ENCODE results near the gene TKTL2. TPM values are rescaled to one million over a fixed set of nuclear protein-coding genes. Genes with fewer than 3 reads are reported as not detected.

Gene TKTL2
- total RNA-seq = not detected
- not detected for polyA plus RNA-seq

- H3K27ac Mint-ChIP-seq = no peak within 1 kb of the TSS
- Histone ChIP-seq H3K27me3 (ENCODE audit: insufficient read depth, low read length, poor library complexity, severe bottlenecking) (no peaks in the 10 kb centered on the region), H3K9me3 (ENCODE audit: low read length) (no peaks in the 10 kb centered on the region), H3K27ac (ENCODE audit: low read depth, low read length) (no peak within 1 kb of the TSS), H3K4me3 (ENCODE audit: low read length) (no peak within 1 kb of the TSS), H3K4me1 (ENCODE audit: insufficient read depth, low read length) (no peaks in the 10 kb centered on the region), H3K36me3 (ENCODE audit: insufficient read depth, low read length) (no peaks in the 10 kb centered on the region)
- no peak within 1 kb of the TSS for H3K4me3 Mint-ChIP-seq
- H3K36me3 Mint-ChIP-seq = no peaks in the 10 kb centered on the region
- DNase-seq = no peak
- no peaks in the 10 kb centered on the region for H3K4me1 Mint-ChIP-seq
- ChIA-PET CTCF (no interaction called here), POLR2A (no interaction called here)
- no peaks in the 10 kb centered on the region for H3K9me3 Mint-ChIP-seq
- H3K27me3 Mint-ChIP-seq = peaks cover 0 to 22% of the 10 kb centered on the region in 2 donors
Measured at GRCh38 chr4:163473576-163473975, at the start of gene TKTL2. Gene TKTL2, minus strand, starts transcription at chr4:163473754. Its CDS starts 20 bp downstream, at chr4:163473734.

DNA sequence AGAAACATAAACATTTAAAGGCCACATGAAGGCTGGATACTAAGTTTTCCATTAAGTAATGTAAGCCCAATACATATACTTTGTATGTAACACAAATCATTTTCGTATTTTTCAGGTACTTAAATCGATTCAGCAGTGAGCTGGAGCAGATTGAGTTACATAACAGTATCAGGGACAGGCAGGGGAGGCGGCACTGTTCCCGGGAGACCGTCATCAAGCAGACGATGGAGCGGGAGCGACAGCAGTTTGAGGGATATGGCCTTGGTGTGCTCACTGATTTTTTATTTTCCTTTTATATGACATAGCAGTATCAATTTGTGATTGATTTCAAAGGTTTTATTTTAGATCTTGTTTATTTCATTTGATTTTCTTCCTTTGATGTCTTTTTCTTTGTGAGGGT, 41.6 kb upstream of the TKTL2 start:
- Mint-ChIP-seq H3K36me3 (peaks cover 21 to 76% (median 36%) of the 10 kb centered on the region in 3 donors), H3K4me1 (peaks cover 0 to 1% (median 0%) of the 10 kb centered on the region in 3 donors), H3K4me3 (no peak overlapping the region), H3K9me3 (no peaks in the 10 kb centered on the region), H3K27me3 (no peaks in the 10 kb centered on the region), H3K27ac (peak overlapping the region in 2 of 8 donors; percentile 74 to 76)
- Histone ChIP-seq H3K4me3 (ENCODE audit: low read length) (no peak overlapping the region), H3K36me3 (ENCODE audit: insufficient read depth, low read length) (peaks cover 35% of the 10 kb centered on the region), H3K4me1 (ENCODE audit: insufficient read depth, low read length) (no peaks in the 10 kb centered on the region), H3K9me3 (ENCODE audit: low read length) (no peaks in the 10 kb centered on the region), H3K27ac (ENCODE audit: low read depth, low read length) (no peak overlapping the region), H3K27me3 (ENCODE audit: insufficient read depth, low read length, poor library complexity, severe bottlenecking) (no peaks in the 10 kb centered on the region)
- no peak for DNase-seq
- CTCF ChIA-PET = no interaction called here
- POLR2A ChIA-PET = no interaction called here

DNA sequence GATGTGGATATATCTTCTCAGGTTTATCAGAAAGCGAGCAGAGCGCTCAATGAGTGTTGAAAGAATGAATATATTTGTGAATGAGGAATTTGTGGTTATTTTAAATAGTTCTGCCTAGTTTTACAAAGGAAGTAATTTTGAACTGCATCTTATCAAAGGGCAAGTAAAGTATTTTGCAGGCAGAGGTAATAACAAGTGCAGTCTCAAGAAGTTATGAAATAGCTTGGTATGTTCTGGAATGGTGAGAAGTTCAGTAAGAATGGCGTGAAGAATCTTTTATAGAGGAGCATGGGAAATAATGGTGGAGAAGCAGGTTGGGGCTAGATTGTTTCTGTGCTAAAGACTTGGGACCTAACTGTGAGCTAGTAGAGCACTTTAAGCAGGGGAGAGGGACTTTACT, 31.8 kb upstream of the TKTL2 start:
- Mint-ChIP-seq H3K27me3 (no peaks in the 10 kb centered on the region), H3K27ac (peak overlapping the region in 1 of 8 donors; percentile 8), H3K36me3 (peaks cover 0 to 27% (median 4%) of the 10 kb centered on the region in 3 donors), H3K9me3 (no peaks in the 10 kb centered on the region), H3K4me1 (peaks cover 34 to 52% (median 43%) of the 10 kb centered on the region in 3 donors), H3K4me3 (no peak overlapping the region)
- Histone ChIP-seq H3K36me3 (ENCODE audit: insufficient read depth, low read length) (no peaks in the 10 kb centered on the region), H3K9me3 (ENCODE audit: low read length) (no peaks in the 10 kb centered on the region), H3K4me1 (ENCODE audit: insufficient read depth, low read length) (no peaks in the 10 kb centered on the region), H3K27ac (ENCODE audit: low read depth, low read length) (no peak overlapping the region), H3K4me3 (ENCODE audit: low read length) (no peak overlapping the region), H3K27me3 (ENCODE audit: insufficient read depth, low read length, poor library complexity, severe bottlenecking) (no peaks in the 10 kb centered on the region)
- CTCF ChIA-PET = interaction anchor here (0.5 to 0.9 kb wide), 2 partner anchors 20 to 504 kb away, joined by 3 to 4 read pairs; no protein-coding TSS in a partner anchor
- DNase-seq = no peak
- POLR2A ChIA-PET = no interaction called here

DNA sequence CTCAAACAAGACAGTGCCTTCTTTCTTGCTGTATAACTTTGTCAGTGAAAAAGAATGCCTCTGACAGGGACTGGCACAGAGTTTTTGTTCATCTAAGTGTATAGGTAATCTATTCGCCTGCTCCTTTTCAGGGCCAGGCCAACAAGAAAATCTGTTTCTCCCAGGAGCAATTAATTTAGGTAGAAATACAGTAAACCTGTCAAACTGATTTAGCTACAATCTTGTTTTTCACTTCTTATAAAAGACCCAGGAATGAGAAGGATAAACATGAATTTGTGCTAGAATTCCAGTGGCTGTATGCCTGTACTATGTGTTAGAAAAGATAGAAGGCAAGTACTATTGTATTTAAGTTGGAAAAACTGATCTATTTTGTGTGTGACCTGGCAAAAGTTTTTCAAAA, 27.0 kb upstream of the TKTL2 start:
- Mint-ChIP-seq H3K9me3 (no peaks in the 10 kb centered on the region), H3K4me3 (peak overlapping the region in 1 of 7 donors; percentile 3), H3K27me3 (no peaks in the 10 kb centered on the region), H3K4me1 (peaks cover 52 to 67% (median 59%) of the 10 kb centered on the region in 3 donors), H3K27ac (peak overlapping the region in 3 of 8 donors; percentile 40 to 48 (median 47)), H3K36me3 (peaks cover 0 to 1% (median 0%) of the 10 kb centered on the region in 3 donors)
- peaks cover 10% of the 10 kb centered on the region for H3K4me1 ChIP-seq (ENCODE audit: insufficient read depth, low read length)
- ChIA-PET CTCF (no interaction called here), POLR2A (no interaction called here)
- no peak overlapping the region for H3K4me3 ChIP-seq (ENCODE audit: low read length)
- H3K27me3 ChIP-seq (ENCODE audit: insufficient read depth, low read length, poor library complexity, severe bottlenecking) = no peaks in the 10 kb centered on the region
- no peak for DNase-seq
- no peaks in the 10 kb centered on the region for H3K36me3 ChIP-seq (ENCODE audit: insufficient read depth, low read length)
- H3K9me3 ChIP-seq (ENCODE audit: low read length) = no peaks in the 10 kb centered on the region
- H3K27ac ChIP-seq (ENCODE audit: low read depth, low read length) = no peak overlapping the region

DNA sequence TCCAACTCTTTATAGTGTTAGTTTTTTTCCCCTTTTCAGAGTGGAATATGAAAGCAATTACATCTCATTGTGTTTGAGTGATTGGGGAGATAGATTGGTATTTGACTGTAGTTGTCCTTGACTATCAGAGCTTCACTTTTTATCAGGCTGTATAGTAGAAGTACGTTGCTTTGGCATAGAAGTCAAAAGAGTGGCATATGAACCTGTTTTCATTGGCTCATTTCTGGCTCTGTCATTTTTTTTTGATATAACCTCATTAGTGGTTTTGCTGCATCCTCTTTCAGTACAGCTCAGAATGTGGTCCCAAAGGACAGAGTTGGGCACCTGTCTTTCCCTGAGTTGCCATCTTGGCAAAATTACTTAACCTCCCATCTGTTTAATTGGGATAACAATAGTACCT, 22.3 kb upstream of the TKTL2 start:
- H3K27ac Mint-ChIP-seq = peak overlapping the region; percentile 66 to 97 (median 92)
- ChIA-PET POLR2A (no interaction called here), CTCF (interaction anchor here (0.7 to 1.2 kb wide), 4 partner anchors 10 to 60 kb away, joined by 3 to 4 read pairs (median 4); no protein-coding TSS in a partner anchor)
- Histone ChIP-seq H3K9me3 (ENCODE audit: low read length) (no peaks in the 10 kb centered on the region), H3K27ac (ENCODE audit: low read depth, low read length) (no peak overlapping the region), H3K4me3 (ENCODE audit: low read length) (peak overlapping the region; percentile 18), H3K27me3 (ENCODE audit: insufficient read depth, low read length, poor library complexity, severe bottlenecking) (no peaks in the 10 kb centered on the region), H3K4me1 (ENCODE audit: insufficient read depth, low read length) (peaks cover 18% of the 10 kb centered on the region), H3K36me3 (ENCODE audit: insufficient read depth, low read length) (no peaks in the 10 kb centered on the region)
- H3K9me3 Mint-ChIP-seq = no peaks in the 10 kb centered on the region
- peak overlapping the region; percentile 76 to 95 (median 85) for H3K4me3 Mint-ChIP-seq
- DNase-seq = peak in 2 of 5 donors; percentile 20 to 34
- H3K4me1 Mint-ChIP-seq = peaks cover 38 to 49% (median 42%) of the 10 kb centered on the region in 3 donors
- no peaks in the 10 kb centered on the region for H3K27me3 Mint-ChIP-seq
- peaks cover 0 to 11% (median 0%) of the 10 kb centered on the region in 3 donors for H3K36me3 Mint-ChIP-seq

GRCh38 chr4:163494360-163495241, 21.0 kb upstream of the TKTL2 start, which contains the start of gene TMA16:
Gene TMA16, plus strand, starts transcription at chr4:163494690. Its CDS starts 112 bp downstream, at chr4:163494802.
- Histone ChIP-seq H3K27ac (ENCODE audit: low read depth, low read length) (peak within 1 kb of the TSS; percentile 82), H3K9me3 (ENCODE audit: low read length) (no peaks in the 10 kb centered on the region), H3K4me3 (ENCODE audit: low read length) (peak within 1 kb of the TSS; percentile 94), H3K4me1 (ENCODE audit: insufficient read depth, low read length) (peaks cover 18% of the 10 kb centered on the region), H3K36me3 (ENCODE audit: insufficient read depth, low read length) (no peaks in the 10 kb centered on the region), H3K27me3 (ENCODE audit: insufficient read depth, low read length, poor library complexity, severe bottlenecking) (no peaks in the 10 kb centered on the region)
- Mint-ChIP-seq H3K27ac (peak within 1 kb of the TSS; percentile 89 to 98 (median 98)), H3K9me3 (no peaks in the 10 kb centered on the region), H3K27me3 (no peaks in the 10 kb centered on the region), H3K4me1 (peaks cover 34 to 43% (median 37%) of the 10 kb centered on the region in 3 donors), H3K4me3 (peak within 1 kb of the TSS; percentile 94 to 100 (median 98)), H3K36me3 (peaks cover 0 to 11% (median 0%) of the 10 kb centered on the region in 3 donors)
- CTCF ChIA-PET = interaction anchor here (1.1 to 2.3 kb wide), 6 partner anchors 12 to 169 kb away, joined by 3 to 14 read pairs (median 6); no protein-coding TSS in a partner anchor
- peak; percentile 60 to 81 (median 78) for DNase-seq
- POLR2A ChIA-PET = interaction anchor here (0.7 to 1.2 kb wide), 3 partner anchors 9 to 1833 kb away, joined by 3 to 10 read pairs (median 4); partner anchors contain the start of gene MSMO1

DNA sequence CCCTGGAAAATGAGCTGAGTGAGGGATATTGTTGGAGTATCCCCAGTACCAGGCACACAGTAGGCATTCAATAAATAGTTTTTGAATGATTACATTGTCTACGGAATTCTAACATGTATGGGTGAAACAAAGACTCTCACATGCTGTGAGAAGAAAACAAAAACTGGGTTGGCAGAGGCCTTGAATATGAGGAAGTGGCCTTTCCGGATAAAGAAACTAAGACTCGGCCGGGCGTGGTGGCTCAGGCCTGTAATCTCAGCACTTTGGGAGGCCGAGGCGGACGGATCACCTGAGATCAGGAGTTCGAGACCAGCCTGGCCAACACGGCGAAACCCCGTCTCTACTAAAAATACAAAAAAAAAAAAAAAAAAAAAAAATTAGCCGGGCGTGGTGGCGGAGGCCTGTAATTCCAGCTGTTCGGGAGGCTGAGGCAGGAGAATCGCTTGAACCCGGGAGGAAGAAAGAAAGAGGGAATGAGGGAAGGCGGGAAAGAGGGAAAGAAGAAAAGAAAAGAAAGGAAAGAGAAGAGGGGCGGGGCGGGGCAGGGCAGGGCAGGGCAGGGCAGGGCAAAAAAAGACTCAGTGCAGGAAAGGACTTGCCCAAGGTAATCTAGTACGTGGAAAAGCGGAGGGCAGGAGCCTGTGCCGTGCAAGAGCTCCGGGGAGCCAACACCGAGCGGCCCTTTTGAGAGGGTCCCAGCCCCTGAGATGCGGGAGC, 20.2 kb upstream of the TKTL2 start:
- H3K36me3 Mint-ChIP-seq = peaks cover 0 to 11% (median 0%) of the 10 kb centered on the region in 3 donors
- peak overlapping the region; percentile 94 to 100 (median 98) for H3K4me3 Mint-ChIP-seq
- peak overlapping the region; percentile 82 for H3K27ac ChIP-seq (ENCODE audit: low read depth, low read length)
- no peaks in the 10 kb centered on the region for H3K9me3 ChIP-seq (ENCODE audit: low read length)
- peaks cover 34 to 42% (median 37%) of the 10 kb centered on the region in 3 donors for H3K4me1 Mint-ChIP-seq
- ChIA-PET POLR2A (interaction anchor here (0.7 to 1.2 kb wide), 3 partner anchors 8 to 1834 kb away, joined by 3 to 10 read pairs (median 4); partner anchors contain the start of gene MSMO1), CTCF (interaction anchor here (1.1 to 2.3 kb wide), 7 partner anchors 13 to 170 kb away, joined by 3 to 14 read pairs (median 7); no protein-coding TSS in a partner anchor)
- H3K27me3 ChIP-seq (ENCODE audit: insufficient read depth, low read length, poor library complexity, severe bottlenecking) = no peaks in the 10 kb centered on the region
- H3K9me3 Mint-ChIP-seq = no peaks in the 10 kb centered on the region
- H3K27ac Mint-ChIP-seq = peak overlapping the region; percentile 89 to 98 (median 98)
- peaks cover 18% of the 10 kb centered on the region for H3K4me1 ChIP-seq (ENCODE audit: insufficient read depth, low read length)
- peak overlapping the region; percentile 94 for H3K4me3 ChIP-seq (ENCODE audit: low read length)
- no peaks in the 10 kb centered on the region for H3K36me3 ChIP-seq (ENCODE audit: insufficient read depth, low read length)
- DNase-seq = no peak
- peaks cover 0 to 3% of the 10 kb centered on the region in 2 donors for H3K27me3 Mint-ChIP-seq
